WTC11 (cell line): Measurements from ENCODE around the gene DUSP15. TPM values are rescaled to one million over a fixed set of nuclear protein-coding genes. Genes with fewer than 3 reads are reported as not detected.
"Not testable (repeated sequence)": the region's sequence is repeated elsewhere in the genome, so short reads cannot be mapped to it uniquely, and the experiment has no call there.

Experiments used
- ATAC-seq: fragments of 200-7000 bp; cut with Tn5 transposase; 2 replicates; pipeline ENCODE4 v1.10.0; 2021; ENCODE audit warnings: mild to moderate bottlenecking, moderate library complexity
- CTCF ChIA-PET: fragments of 300-600 bp; sonication (Branson Sonifier 250); formaldehyde crosslinking; loops from one replicate; lab custom pipeline; 2021; ENCODE audit warnings: antibody characterized with exemption; lab: Charles Lee
- POLR2A ChIA-PET: fragments of 350-600 bp; sonication (Branson Sonifier 250); formaldehyde crosslinking; loops from one replicate; lab custom pipeline; 2021; ENCODE audit warnings: antibody characterized with exemption; lab: Charles Lee
- DNase-seq: peaks from one replicate; pipeline ENCODE4 v3.0.0; 2021; ENCODE audit warnings: low spot score
- H3K27ac Mint-ChIP-seq: 2 replicates; pipeline ENCODE4 v1.8.0; 2021; ENCODE audit warnings: mixed read lengths
- H3K27me3 Mint-ChIP-seq: 2 replicates; pipeline ENCODE4 v1.8.0; 2021; ENCODE audit warnings: low read depth, mild to moderate bottlenecking, moderate library complexity, mixed read lengths
- H3K36me3 Mint-ChIP-seq: 2 replicates; pipeline ENCODE4 v1.8.0; 2021; ENCODE audit warnings: mixed read lengths
- H3K4me1 Mint-ChIP-seq: 2 replicates; pipeline ENCODE4 v1.8.0; 2022; ENCODE audit warnings: mixed read lengths
- H3K4me3 Mint-ChIP-seq: 2 replicates; pipeline ENCODE4 v1.8.0; 2021; ENCODE audit warnings: mild to moderate bottlenecking, moderate library complexity, mixed read lengths
- H3K9me3 Mint-ChIP-seq: 2 replicates; pipeline ENCODE4 v1.8.0; 2021; ENCODE audit warnings: mixed read lengths
- EMX1 ChIP-seq: fragments of 250-450 bp; sonication (Bioruptor Pico); IDR thresholded peaks from 2 replicates; pipeline ENCODE4 v1.8.0; 2021; ENCODE audit warnings: mild to moderate bottlenecking
- ESRRA ChIP-seq: sonication (generic); formaldehyde crosslinking; IDR thresholded peaks from 2 replicates; pipeline ENCODE4 v1.8.1; 2022; ENCODE audit warnings: mild to moderate bottlenecking, missing genetic modification reagents, borderline replicate concordance
- FOXP1 ChIP-seq: sonication (generic); formaldehyde crosslinking; IDR thresholded peaks from 2 replicates; pipeline ENCODE4 v1.8.0; 2022; ENCODE audit warnings: missing genetic modification reagents, mild to moderate bottlenecking, moderate library complexity, borderline replicate concordance
- HMGA2 ChIP-seq: fragments of 250-450 bp; sonication (Bioruptor Pico); IDR thresholded peaks from 2 replicates; pipeline ENCODE4 v1.4.0; 2021; ENCODE audit warnings: mild to moderate bottlenecking, moderate library complexity
- JUN ChIP-seq: sonication (generic); formaldehyde crosslinking; IDR thresholded peaks from 2 replicates; pipeline ENCODE4 v1.8.0; 2023; ENCODE audit warnings: mild to moderate bottlenecking, missing genetic modification reagents
- KAT7 ChIP-seq: sonication (generic); formaldehyde crosslinking; IDR thresholded peaks from 2 replicates; pipeline ENCODE4 v1.8.1; 2023; ENCODE audit warnings: missing genetic modification reagents, mild to moderate bottlenecking, borderline replicate concordance
- MXD4 ChIP-seq: fragments of 250-450 bp; sonication (Bioruptor Pico); IDR thresholded peaks from 2 replicates; pipeline ENCODE4 v1.8.0; 2021; ENCODE audit warnings: mild to moderate bottlenecking, moderate library complexity, borderline replicate concordance
- MYBL2 ChIP-seq: sonication (generic); formaldehyde crosslinking; IDR thresholded peaks from 2 replicates; pipeline ENCODE4 v1.8.1; 2023; ENCODE audit warnings: mild to moderate bottlenecking, moderate library complexity, missing genetic modification reagents
- NFATC4 ChIP-seq: fragments of 250-450 bp; sonication (Bioruptor Pico); IDR thresholded peaks from 2 replicates; pipeline ENCODE4 v1.9.0; 2021; ENCODE audit warnings: mild to moderate bottlenecking
- NR2C2 ChIP-seq: sonication (generic); formaldehyde crosslinking; IDR thresholded peaks from 2 replicates; pipeline ENCODE4 v1.8.0; 2022; ENCODE audit warnings: mild to moderate bottlenecking, missing genetic modification reagents
- PRRX2 ChIP-seq: fragments of 250-450 bp; sonication (Bioruptor Pico); IDR thresholded peaks from 2 replicates; pipeline ENCODE4 v1.8.0; 2021; ENCODE audit warnings: mild to moderate bottlenecking
- SMAD4 ChIP-seq: sonication (generic); formaldehyde crosslinking; IDR thresholded peaks from 2 replicates; pipeline ENCODE4 v1.8.0; 2022; ENCODE audit warnings: mild to moderate bottlenecking, missing genetic modification reagents
- SOX15 ChIP-seq: fragments of 250-450 bp; sonication (Bioruptor Pico); IDR thresholded peaks from 2 replicates; pipeline ENCODE4 v1.9.0; 2021; ENCODE audit warnings: mild to moderate bottlenecking
- ZNF121 ChIP-seq: sonication (generic); formaldehyde crosslinking; IDR thresholded peaks from 2 replicates; pipeline ENCODE4 v1.8.0; 2023; ENCODE audit warnings: missing genetic modification reagents
- ZNF138 ChIP-seq: sonication (generic); formaldehyde crosslinking; conservative IDR thresholded peaks from 2 replicates; pipeline ENCODE4 v1.8.1; 2022; ENCODE audit warnings: mild to moderate bottlenecking, moderate library complexity, missing genetic modification reagents
- ZNF671 ChIP-seq: fragments of 250-450 bp; sonication (Bioruptor Pico); IDR thresholded peaks from 2 replicates; pipeline ENCODE4 v1.8.0; 2021; ENCODE audit warnings: mild to moderate bottlenecking
- total RNA-seq: library from RNA; stranded (reverse); gene quantifications from 3 replicates; pipeline ENCODE4 v1.2.3, GENCODE V29; 2021
- TF ChIP-seq, protein P1 (sequence below): fragments of 250-450 bp; sonication (Bioruptor Pico); IDR thresholded peaks from 2 replicates; pipeline ENCODE4 v1.9.0; 2021; ENCODE audit warnings: mild to moderate bottlenecking
- TF ChIP-seq, protein P2 (sequence below): sonication (generic); formaldehyde crosslinking; IDR thresholded peaks from 2 replicates; pipeline ENCODE4 v1.8.1; 2022; ENCODE audit warnings: missing genetic modification reagents, borderline replicate concordance
- TF ChIP-seq, protein P3 (sequence below): sonication (generic); formaldehyde crosslinking; IDR thresholded peaks from 2 replicates; pipeline ENCODE4 v1.8.0; 2022; ENCODE audit warnings: mild to moderate bottlenecking, missing genetic modification reagents
- TF ChIP-seq, protein P4 (sequence below): fragments of 250-450 bp; sonication (Bioruptor Pico); IDR thresholded peaks from 2 replicates; pipeline ENCODE4 v1.9.0; 2021; ENCODE audit warnings: mild to moderate bottlenecking, borderline replicate concordance
- TF ChIP-seq, protein P5 (sequence below): fragments of 250-450 bp; sonication (Bioruptor Pico); IDR thresholded peaks from 2 replicates; pipeline ENCODE4 v1.9.0; 2021; ENCODE audit warnings: mild to moderate bottlenecking
- TF ChIP-seq, protein P6 (sequence below): sonication (generic); formaldehyde crosslinking; IDR thresholded peaks from 2 replicates; pipeline ENCODE4 v1.8.0; 2022; ENCODE audit warnings: mild to moderate bottlenecking, missing genetic modification reagents

DUSP15 gene
- total RNA-seq, 1 experiment from 2014 or later: 1.7 TPM

DNA sequence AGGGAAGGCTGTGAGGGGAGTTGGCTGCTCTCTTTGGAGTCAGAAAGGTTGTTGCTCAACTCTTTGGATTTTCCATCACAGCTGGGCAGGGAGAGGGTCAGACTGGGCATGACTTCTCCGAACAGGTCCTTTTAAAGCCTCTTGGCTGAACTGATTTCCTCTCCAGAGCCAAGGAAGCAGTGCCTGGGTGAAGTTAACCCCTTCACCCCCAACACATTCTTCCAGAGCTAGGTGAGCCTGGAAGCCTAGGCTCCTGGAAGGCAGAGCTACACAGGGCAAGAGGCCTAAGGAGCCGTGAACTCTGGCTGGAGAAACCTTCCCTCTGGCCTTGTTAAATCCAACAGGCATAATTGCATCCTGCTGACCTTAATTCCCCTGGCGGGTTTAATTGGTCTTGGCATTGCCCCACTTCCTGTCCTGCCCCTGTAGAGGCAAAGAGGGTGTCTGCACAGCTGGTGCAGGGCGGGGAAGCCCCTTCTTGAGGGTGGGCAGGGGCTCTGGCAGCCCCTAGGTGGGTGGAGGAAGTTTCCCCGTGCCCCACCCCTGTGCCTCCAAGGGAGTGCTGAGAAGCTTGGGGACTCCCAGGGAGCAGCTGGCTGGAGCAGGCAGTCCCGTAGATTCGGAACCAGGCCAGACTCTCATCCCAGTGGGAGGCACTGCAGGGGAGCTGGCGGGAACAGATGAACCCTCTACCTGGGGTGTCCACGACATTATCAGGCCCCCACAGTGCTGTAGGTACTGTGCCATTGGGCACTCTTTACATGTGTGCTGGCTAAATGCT lies 54.7 kb downstream of the DUSP15 start:
- H3K27me3 Mint-ChIP-seq: no peaks in the 10 kb centered on the region
- no peaks in the 10 kb centered on the region for H3K9me3 Mint-ChIP-seq
- H3K4me1 Mint-ChIP-seq: peaks cover 5% of the 10 kb centered on the region
- no peaks in the 10 kb centered on the region for H3K36me3 Mint-ChIP-seq
- ChIA-PET CTCF (interaction anchor here (1.0 to 3.5 kb wide), 8 partner anchors 18 to 276 kb away, joined by 3 to 23 read pairs (median 4); no protein-coding TSS in a partner anchor), POLR2A (no interaction called here)
- no peak for TF ChIP-seq MXD4
- TF ChIP-seq, protein P1, sequence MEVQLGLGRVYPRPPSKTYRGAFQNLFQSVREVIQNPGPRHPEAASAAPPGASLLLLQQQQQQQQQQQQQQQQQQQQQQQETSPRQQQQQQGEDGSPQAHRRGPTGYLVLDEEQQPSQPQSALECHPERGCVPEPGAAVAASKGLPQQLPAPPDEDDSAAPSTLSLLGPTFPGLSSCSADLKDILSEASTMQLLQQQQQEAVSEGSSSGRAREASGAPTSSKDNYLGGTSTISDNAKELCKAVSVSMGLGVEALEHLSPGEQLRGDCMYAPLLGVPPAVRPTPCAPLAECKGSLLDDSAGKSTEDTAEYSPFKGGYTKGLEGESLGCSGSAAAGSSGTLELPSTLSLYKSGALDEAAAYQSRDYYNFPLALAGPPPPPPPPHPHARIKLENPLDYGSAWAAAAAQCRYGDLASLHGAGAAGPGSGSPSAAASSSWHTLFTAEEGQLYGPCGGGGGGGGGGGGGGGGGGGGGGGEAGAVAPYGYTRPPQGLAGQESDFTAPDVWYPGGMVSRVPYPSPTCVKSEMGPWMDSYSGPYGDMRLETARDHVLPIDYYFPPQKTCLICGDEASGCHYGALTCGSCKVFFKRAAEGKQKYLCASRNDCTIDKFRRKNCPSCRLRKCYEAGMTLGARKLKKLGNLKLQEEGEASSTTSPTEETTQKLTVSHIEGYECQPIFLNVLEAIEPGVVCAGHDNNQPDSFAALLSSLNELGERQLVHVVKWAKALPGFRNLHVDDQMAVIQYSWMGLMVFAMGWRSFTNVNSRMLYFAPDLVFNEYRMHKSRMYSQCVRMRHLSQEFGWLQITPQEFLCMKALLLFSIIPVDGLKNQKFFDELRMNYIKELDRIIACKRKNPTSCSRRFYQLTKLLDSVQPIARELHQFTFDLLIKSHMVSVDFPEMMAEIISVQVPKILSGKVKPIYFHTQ (CRISPR knock-in tag): no peak
- TF ChIP-seq ZNF138 (CRISPR knock-in tag): no peak
- no peak for TF ChIP-seq HMGA2 (CRISPR knock-in tag)
- no peak for TF ChIP-seq PRRX2
- no peak for TF ChIP-seq EMX1 (CRISPR knock-in tag)
- TF ChIP-seq FOXP1 (CRISPR knock-in tag): no peak
- TF ChIP-seq, protein P2, sequence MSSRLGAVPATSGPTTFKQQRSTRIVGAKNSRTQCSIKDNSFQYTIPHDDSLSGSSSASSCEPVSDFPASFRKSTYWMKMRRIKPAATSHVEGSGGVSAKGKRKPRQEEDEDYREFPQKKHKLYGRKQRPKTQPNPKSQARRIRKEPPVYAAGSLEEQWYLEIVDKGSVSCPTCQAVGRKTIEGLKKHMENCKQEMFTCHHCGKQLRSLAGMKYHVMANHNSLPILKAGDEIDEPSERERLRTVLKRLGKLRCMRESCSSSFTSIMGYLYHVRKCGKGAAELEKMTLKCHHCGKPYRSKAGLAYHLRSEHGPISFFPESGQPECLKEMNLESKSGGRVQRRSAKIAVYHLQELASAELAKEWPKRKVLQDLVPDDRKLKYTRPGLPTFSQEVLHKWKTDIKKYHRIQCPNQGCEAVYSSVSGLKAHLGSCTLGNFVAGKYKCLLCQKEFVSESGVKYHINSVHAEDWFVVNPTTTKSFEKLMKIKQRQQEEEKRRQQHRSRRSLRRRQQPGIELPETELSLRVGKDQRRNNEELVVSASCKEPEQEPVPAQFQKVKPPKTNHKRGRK (CRISPR knock-in tag): no peak
- no peak for TF ChIP-seq NR2C2 (CRISPR knock-in tag)
- DNase-seq (no peak), ATAC-seq (peak; percentile 59)
- no peak overlapping the region for H3K4me3 Mint-ChIP-seq
- no peak overlapping the region for H3K27ac Mint-ChIP-seq

DNA sequence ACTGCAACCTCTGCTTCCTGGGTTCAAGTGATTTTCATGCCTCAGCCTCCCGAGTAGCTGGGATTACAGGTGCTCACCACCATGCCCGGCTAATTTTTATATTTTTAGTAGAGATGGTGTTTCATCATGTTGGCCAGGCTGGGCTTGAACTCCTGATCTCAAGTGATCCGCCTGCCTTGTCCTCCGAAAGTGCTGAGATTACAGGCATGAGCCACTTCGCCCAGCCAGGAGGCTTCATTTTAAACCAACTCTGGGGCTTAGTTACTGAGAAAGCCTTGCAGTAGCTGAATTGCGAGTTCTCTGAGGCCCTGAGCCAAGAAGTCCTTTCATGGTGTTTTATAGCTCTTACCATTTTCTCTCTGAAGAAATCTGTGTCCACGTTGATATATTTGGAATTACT lies 56.2 kb downstream of the DUSP15 start:
- H3K9me3 Mint-ChIP-seq, H3K36me3 Mint-ChIP-seq, H3K27ac Mint-ChIP-seq, H3K4me3 Mint-ChIP-seq, H3K4me1 Mint-ChIP-seq, ATAC-seq, POLR2A ChIA-PET, DNase-seq, H3K27me3 Mint-ChIP-seq: not testable (repeated sequence)
- CTCF ChIA-PET: interaction anchor here (1.0 to 2.4 kb wide), 3 partner anchors 19 to 204 kb away, joined by 3 to 7 read pairs (median 5); partner anchors contain the start of gene PDRG1

DNA sequence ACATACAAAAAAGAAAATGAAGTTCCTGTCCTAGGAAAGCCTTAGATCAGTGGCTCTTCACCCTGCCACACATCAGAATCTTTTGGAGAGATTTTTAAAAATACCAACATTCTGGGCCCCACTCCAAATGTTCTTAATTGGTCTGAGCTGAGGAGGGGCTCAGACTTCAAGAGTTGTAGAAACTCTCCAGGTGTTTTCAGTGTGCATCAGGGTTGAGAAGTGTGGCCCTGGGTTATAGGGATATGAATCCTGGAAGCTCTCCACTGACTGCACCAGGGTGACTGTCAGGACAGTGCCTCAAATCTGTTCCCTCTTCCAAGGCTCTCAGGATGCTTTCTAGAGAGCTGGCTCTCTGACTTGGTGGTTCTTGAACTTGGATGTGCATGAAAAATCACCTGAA lies 56.7 kb downstream of the DUSP15 start:
- no peaks in the 10 kb centered on the region for H3K36me3 Mint-ChIP-seq
- H3K4me1 Mint-ChIP-seq: peaks cover 5% of the 10 kb centered on the region
- no peak overlapping the region for H3K4me3 Mint-ChIP-seq
- POLR2A ChIA-PET: interaction anchor here (0.6 kb wide), 1 partner anchor 14 kb away, joined by 5 read pairs; no protein-coding TSS in a partner anchor
- DNase-seq: no peak
- CTCF ChIA-PET: interaction anchor here (0.5 to 2.4 kb wide), 3 partner anchors 20 to 556 kb away, joined by 3 to 7 read pairs (median 5); no protein-coding TSS in a partner anchor
- H3K27ac Mint-ChIP-seq: no peak overlapping the region
- no peaks in the 10 kb centered on the region for H3K9me3 Mint-ChIP-seq
- ATAC-seq: no peak
- no peaks in the 10 kb centered on the region for H3K27me3 Mint-ChIP-seq
- TF ChIP-seq ZNF121 (CRISPR knock-in tag) (no peak), MYBL2 (CRISPR knock-in tag) (no peak), ESRRA (no peak), ZNF671 (CRISPR knock-in tag) (no peak), SMAD4 (CRISPR knock-in tag) (no peak), JUN (CRISPR knock-in tag) (no peak), NFATC4 (CRISPR knock-in tag) (no peak), SOX15 (CRISPR knock-in tag) (no peak), KAT7 (CRISPR knock-in tag) (no peak)
- TF ChIP-seq, protein P3, sequence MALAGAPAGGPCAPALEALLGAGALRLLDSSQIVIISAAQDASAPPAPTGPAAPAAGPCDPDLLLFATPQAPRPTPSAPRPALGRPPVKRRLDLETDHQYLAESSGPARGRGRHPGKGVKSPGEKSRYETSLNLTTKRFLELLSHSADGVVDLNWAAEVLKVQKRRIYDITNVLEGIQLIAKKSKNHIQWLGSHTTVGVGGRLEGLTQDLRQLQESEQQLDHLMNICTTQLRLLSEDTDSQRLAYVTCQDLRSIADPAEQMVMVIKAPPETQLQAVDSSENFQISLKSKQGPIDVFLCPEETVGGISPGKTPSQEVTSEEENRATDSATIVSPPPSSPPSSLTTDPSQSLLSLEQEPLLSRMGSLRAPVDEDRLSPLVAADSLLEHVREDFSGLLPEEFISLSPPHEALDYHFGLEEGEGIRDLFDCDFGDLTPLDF (CRISPR knock-in tag): no peak
- TF ChIP-seq, protein P4, sequence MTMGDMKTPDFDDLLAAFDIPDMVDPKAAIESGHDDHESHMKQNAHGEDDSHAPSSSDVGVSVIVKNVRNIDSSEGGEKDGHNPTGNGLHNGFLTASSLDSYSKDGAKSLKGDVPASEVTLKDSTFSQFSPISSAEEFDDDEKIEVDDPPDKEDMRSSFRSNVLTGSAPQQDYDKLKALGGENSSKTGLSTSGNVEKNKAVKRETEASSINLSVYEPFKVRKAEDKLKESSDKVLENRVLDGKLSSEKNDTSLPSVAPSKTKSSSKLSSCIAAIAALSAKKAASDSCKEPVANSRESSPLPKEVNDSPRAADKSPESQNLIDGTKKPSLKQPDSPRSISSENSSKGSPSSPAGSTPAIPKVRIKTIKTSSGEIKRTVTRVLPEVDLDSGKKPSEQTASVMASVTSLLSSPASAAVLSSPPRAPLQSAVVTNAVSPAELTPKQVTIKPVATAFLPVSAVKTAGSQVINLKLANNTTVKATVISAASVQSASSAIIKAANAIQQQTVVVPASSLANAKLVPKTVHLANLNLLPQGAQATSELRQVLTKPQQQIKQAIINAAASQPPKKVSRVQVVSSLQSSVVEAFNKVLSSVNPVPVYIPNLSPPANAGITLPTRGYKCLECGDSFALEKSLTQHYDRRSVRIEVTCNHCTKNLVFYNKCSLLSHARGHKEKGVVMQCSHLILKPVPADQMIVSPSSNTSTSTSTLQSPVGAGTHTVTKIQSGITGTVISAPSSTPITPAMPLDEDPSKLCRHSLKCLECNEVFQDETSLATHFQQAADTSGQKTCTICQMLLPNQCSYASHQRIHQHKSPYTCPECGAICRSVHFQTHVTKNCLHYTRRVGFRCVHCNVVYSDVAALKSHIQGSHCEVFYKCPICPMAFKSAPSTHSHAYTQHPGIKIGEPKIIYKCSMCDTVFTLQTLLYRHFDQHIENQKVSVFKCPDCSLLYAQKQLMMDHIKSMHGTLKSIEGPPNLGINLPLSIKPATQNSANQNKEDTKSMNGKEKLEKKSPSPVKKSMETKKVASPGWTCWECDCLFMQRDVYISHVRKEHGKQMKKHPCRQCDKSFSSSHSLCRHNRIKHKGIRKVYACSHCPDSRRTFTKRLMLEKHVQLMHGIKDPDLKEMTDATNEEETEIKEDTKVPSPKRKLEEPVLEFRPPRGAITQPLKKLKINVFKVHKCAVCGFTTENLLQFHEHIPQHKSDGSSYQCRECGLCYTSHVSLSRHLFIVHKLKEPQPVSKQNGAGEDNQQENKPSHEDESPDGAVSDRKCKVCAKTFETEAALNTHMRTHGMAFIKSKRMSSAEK: no peak
- TF ChIP-seq, protein P5, sequence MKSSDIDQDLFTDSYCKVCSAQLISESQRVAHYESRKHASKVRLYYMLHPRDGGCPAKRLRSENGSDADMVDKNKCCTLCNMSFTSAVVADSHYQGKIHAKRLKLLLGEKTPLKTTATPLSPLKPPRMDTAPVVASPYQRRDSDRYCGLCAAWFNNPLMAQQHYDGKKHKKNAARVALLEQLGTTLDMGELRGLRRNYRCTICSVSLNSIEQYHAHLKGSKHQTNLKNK (CRISPR knock-in tag): no peak
- TF ChIP-seq, protein P6, sequence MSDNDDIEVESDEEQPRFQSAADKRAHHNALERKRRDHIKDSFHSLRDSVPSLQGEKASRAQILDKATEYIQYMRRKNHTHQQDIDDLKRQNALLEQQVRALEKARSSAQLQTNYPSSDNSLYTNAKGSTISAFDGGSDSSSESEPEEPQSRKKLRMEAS: no peak
